Heart right ventricle (tissue), 16 donors: Measurements from ENCODE around the gene BPIFB4. TPM values are rescaled to one million over a fixed set of nuclear protein-coding genes. Genes with fewer than 3 reads are reported as not detected.
"Not testable (repeated sequence)": the region's sequence is repeated elsewhere in the genome, so short reads cannot be mapped to it uniquely, and the experiment has no call there.

Source experiments
- ATAC-seq, 8 donors: fragments of 200-7000 bp; cut with Tn5 transposase; one replicate each; pipeline ENCODE4 v1.9.1; 2020; ENCODE audit warnings: mild to moderate bottlenecking in 8 of 8, moderate library complexity in 8 of 8, moderate number of reproducible peaks in 1 of 8
- DNase-seq, 2 donors: peaks; one replicate each; pipeline ENCODE4 v3.0.0-alpha.2; 2020
- H3K27ac ChIP-seq, 10 donors: fragments of 200-600 bp; sonication (generic) in 2 of 10; one replicate each; pipeline versions ENCODE4 v1.5.0 to v1.8.0; 2020 to 2022; ENCODE audit warnings: mild to moderate bottlenecking in 3 of 10
- H3K27me3 ChIP-seq, 7 donors: fragments of 200-600 bp; one replicate each; pipeline ENCODE4 v1.8.0; 2021 to 2022; ENCODE audit warnings: mild to moderate bottlenecking in 2 of 7
- H3K36me3 ChIP-seq, 9 donors: fragments of 200-600 bp; sonication (generic) in 1 of 9; one replicate each; pipeline versions ENCODE4 v1.5.0 to v1.8.0; 2020 to 2022; ENCODE audit warnings: mild to moderate bottlenecking in 2 of 9
- H3K4me1 ChIP-seq, 9 donors: fragments of 200-600 bp; sonication (generic) in 1 of 9; one replicate each; pipeline versions ENCODE4 v1.5.0 to v1.8.0; 2020 to 2022; ENCODE audit warnings: mild to moderate bottlenecking in 4 of 9
- H3K4me3 ChIP-seq, 10 donors: fragments of 200-600 bp; sonication (generic) in 2 of 10; one replicate each; pipeline versions ENCODE4 v1.5.0 to v1.8.0; 2020 to 2022; ENCODE audit warnings: mild to moderate bottlenecking in 7 of 10, moderate library complexity in 2 of 10
- H3K9me3 ChIP-seq, 11 donors: fragments of 200-600 bp in 10 of 11; sonication (generic) in 2 of 11; one replicate each; pipeline versions ENCODE4 v1.5.0 to v1.8.0; 2013 to 2022; ENCODE audit warnings: mild to moderate bottlenecking in 2 of 11, control low read depth in 1 of 11, moderate library complexity in 1 of 11
- WGBS, 2 donors: extraction: QIAGEN DNeasy Blood & Tissue Kit; methylation state at CpG; one replicate each; pipeline ENCODE4 v1.1.7; 2013; ENCODE audit warnings: inconsistent platforms in 1 of 2; 5-methylcytosine and 5-hydroxymethylcytosine counted together
- intact Hi-C, 10 donors: fragments of 100-400 bp; cut with DNase I; formaldehyde crosslinking; loops; one replicate each; pipeline versions ENCODE4 v1.11.1 to v1.14.2; 2022
- polyA plus RNA-seq, 2 donors: library from polyadenylated mRNA; stranded (reverse); fragments of 200-250 nt; gene quantifications; one replicate each; pipeline ENCODE4 v1.2.3, GENCODE V29; 2013
- total RNA-seq, 10 donors: library from RNA; stranded (reverse); fragmentation: NEBNext Ultra II Directional in 3 of 10; extraction: Animal tissue kit (Norgen Biotek cat#: 25700) in 3 of 10; gene quantifications; one replicate each; pipeline versions ENCODE4 v1.2.1 to v1.2.4, GENCODE V29; 2021 to 2023
- TF ChIP-seq, protein P1 (sequence below), 9 donors: fragments of 200-600 bp; sonication (generic) in 2 of 9; IDR thresholded peaks; one replicate each; pipeline versions ENCODE4 v1.5.0 to v1.8.0; 2021 to 2022; ENCODE audit warnings: antibody characterized with exemption in 9 of 9, mild to moderate bottlenecking in 5 of 9, moderate library complexity in 1 of 9
- donor health status: Arrhythmogenic right ventricular cardiomyopathy.
- donor health status: ischemic (EF 13 %, LVEDD 7.1; RV severe dilation, severe dysfunction).
- donor health status: healthy with polysubstance abuse.
- donor health status: DM: no; HTN: yes; CAD: no.
- donor health status: DM: no; HTN: no; CAD: no.
- donor health status: ischemic (EF 25% LVEDD 6.9; RV normal size, moderate dysfunction).
- donor health status: ischemic (EF 25% LVEDD 5.7; RV mildly dilated, moderate dysfunction).
- donor health status: healthy.
- donor health status: DM: yes; HTN: yes; CAD: no.
- donor health status: Ischemic cardiomyopathy.
- donor health status: ischemic (EF 35%, LVEDD 5.7; RV mildly dilated, moderate dysfunction).
- donor health status: nonischemic (EF 11% LVEDD 7.7; RV severe dilation, severe dysfunction).
- donor health status: DM: yes; HTN: yes; CAD: no.
- donor health status: PGD.
- donor health status: ischemic (EF 29% LVEDD 5.4; RV normal size, mild dysfunction).
- donor health status: nonischemic (EF 23%, LVEDD 6.1; RV moderate dilation, normal function).

The BPIFB4 gene
- total and polyA plus RNA-seq, 12 donors = not detected

GRCh38 chr20:33104336-33104735 is 24.9 kb downstream of the BPIFB4 start:
- no peak for ATAC-seq
- Histone ChIP-seq H3K36me3 (no peaks in the 10 kb centered on the region), H3K27me3 (peaks cover 0 to 25% (median 4%) of the 10 kb centered on the region in 7 donors), H3K27ac (no peak overlapping the region), H3K9me3 (no peaks in the 10 kb centered on the region), H3K4me1 (peaks cover 0 to 6% (median 0%) of the 10 kb centered on the region in 9 donors), H3K4me3 (no peak overlapping the region)
- WGBS, 2 donors = 90 to 94% methylated on average over 3 of the region's 3 CpGs
- intact Hi-C loops = no loop called here
- no peak for DNase-seq
- TF ChIP-seq, protein P1, sequence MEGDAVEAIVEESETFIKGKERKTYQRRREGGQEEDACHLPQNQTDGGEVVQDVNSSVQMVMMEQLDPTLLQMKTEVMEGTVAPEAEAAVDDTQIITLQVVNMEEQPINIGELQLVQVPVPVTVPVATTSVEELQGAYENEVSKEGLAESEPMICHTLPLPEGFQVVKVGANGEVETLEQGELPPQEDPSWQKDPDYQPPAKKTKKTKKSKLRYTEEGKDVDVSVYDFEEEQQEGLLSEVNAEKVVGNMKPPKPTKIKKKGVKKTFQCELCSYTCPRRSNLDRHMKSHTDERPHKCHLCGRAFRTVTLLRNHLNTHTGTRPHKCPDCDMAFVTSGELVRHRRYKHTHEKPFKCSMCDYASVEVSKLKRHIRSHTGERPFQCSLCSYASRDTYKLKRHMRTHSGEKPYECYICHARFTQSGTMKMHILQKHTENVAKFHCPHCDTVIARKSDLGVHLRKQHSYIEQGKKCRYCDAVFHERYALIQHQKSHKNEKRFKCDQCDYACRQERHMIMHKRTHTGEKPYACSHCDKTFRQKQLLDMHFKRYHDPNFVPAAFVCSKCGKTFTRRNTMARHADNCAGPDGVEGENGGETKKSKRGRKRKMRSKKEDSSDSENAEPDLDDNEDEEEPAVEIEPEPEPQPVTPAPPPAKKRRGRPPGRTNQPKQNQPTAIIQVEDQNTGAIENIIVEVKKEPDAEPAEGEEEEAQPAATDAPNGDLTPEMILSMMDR (IDR thresholded peaks at IDR 0.05) = no peak

DNA sequence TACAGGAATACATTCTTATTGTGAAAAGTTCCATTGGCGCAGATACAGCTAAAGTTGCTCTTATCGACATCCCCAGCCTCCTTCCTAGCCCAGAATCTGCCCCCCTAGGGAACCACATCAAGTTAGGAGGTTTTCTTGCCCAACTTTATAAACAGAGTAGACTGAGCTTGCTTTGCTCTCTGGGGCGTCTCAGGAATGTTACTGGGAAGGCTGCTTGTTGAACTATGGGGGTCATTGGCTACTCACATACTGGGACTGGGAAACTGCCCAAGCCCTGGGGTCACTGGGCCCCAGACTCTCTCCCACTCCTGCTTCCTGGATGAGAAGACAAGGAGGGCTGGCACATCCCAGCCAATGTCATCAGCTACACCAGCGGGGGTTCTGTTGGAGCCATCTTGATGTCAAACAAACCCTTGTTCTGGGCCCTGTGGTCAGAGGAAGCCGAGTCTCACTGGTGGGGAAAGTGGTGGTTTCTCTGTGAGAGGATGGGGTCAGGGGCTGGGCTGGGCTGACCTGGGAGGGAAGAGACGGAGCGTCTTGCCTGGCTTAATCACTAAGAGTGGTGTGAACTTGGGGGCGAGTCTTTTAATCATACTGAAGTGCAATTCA is 26.0 kb downstream of the BPIFB4 start:
- DNase-seq (no peak), ATAC-seq (peak in 2 of 8 donors; percentile 29 to 64)
- H3K9me3 ChIP-seq = no peaks in the 10 kb centered on the region
- H3K4me1 ChIP-seq = peaks cover 0 to 6% (median 0%) of the 10 kb centered on the region in 9 donors
- TF ChIP-seq, protein P1 (IDR thresholded peaks at IDR 0.05) = no peak
- WGBS, 2 donors = 57 to 64% methylated on average over 8 of the region's 8 CpGs
- intact Hi-C loops = no loop called here
- H3K36me3 ChIP-seq = no peaks in the 10 kb centered on the region
- H3K27me3 ChIP-seq = peaks cover 0 to 25% (median 4%) of the 10 kb centered on the region in 7 donors
- no peak overlapping the region for H3K4me3 ChIP-seq
- no peak overlapping the region for H3K27ac ChIP-seq

- peaks cover 0 to 25% (median 4%) of the 10 kb centered on the region in 7 donors for H3K27me3 ChIP-seq
- H3K27ac ChIP-seq, H3K36me3 ChIP-seq, H3K9me3 ChIP-seq, DNase-seq, intact Hi-C loops, H3K4me3 ChIP-seq, H3K4me1 ChIP-seq: not testable (repeated sequence)
- 46 to 49% methylated on average over 7 of the region's 7 CpGs for WGBS, 2 donors
- ATAC-seq = peak in 4 of 8 donors; percentile 47 to 69 (median 64)
These were observed 26.7 kb downstream of the BPIFB4 start for GRCh38 chr20:33106058-33106620.

DNA sequence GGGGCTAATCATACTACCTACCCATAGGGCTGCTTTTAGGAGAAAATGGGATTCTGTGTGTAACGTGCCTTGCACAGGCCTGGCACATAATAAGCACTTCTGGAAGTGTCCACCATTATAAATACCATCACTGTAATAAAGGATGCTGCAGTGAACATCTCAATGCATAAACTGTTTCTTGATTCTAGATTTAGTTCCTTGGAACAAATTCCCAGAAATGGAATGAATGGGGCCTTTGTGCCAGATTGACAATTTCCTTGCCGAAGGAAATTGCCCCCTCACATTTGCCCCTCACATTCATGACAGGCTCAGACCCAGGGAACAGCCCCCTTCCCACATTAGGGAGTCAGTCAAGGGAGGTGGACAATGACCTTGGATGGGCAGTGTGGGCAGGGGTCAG is 29.2 kb downstream of the BPIFB4 start:
- Histone ChIP-seq H3K36me3 (no peaks in the 10 kb centered on the region), H3K27ac (no peak overlapping the region), H3K27me3 (peaks cover 0 to 22% (median 4%) of the 10 kb centered on the region in 7 donors), H3K4me1 (peaks cover 0 to 6% (median 0%) of the 10 kb centered on the region in 9 donors), H3K9me3 (no peaks in the 10 kb centered on the region), H3K4me3 (no peak overlapping the region)
- no peak for ATAC-seq
- WGBS, 2 donors = 70 to 74% methylated on average over 2 of the region's 2 CpGs
- DNase-seq = no peak
- intact Hi-C loops = no loop called here
- TF ChIP-seq, protein P1 (IDR thresholded peaks at IDR 0.05) = no peak
